GM21717 (cell line): Measurements from ENCODE around the gene ANAPC13.

Experiments
- ATAC-seq: cut with Tn5 transposase; IDR thresholded peaks from one replicate; pipeline ENCODE4 v1.9.1; 2021; ENCODE audit warnings: mild to moderate bottlenecking, moderate library complexity; ENCODE audit not compliant: unreplicated experiment

The ANAPC13 gene

DNA sequence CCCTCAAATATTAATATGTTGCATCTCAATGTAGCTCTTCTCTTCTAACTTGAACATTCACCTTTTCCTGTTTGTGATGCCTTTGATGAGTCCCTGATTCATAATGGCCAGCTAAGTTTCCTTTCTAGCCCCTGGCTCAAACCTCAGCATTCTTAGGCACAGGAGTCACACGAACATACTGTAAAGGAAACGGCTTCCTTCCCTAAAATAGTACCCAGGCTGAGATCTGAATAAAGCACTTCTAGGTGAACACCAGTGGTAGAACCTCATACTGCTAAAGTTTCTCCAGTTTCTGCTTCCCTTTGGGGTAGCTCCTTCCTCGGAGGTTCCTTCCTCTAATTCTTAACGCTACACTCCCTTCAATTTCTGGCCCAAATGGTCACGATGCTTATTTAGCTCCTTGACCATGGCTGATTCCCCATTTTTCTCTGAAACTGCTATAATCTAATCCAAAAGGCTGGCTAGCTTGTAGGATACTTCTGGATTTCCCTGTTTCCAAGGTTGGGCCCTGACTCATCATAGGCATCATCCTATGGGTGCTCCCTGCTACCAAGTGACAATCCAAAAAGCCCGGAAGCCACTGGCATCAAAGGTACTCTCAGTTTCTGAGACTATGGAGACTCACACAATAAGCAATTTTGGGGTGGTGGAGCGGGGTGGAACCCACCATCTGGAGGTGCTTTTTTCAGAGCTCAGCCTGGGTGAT is 2.4 kb downstream of the ANAPC13 start:
- ATAC-seq: no peak

DNA sequence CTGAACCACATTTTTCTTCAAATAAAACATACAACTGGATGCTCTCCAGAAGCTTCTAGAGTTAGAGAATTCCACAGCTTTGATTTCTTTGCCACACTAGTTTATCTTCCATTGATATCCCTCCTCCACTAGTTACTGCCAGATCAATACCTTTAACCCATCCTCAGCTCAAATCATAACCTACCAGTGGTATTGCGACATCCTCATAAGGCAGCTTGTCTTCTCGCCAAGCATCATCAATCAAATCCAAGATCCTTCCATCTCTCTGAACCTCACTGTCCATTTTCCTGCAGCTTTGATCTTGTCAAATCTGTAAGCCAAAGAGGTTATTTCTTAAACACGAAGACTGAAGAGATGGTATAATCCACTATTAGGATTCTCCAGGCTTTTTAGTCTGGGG is 3.2 kb downstream of the ANAPC13 start:
- ATAC-seq: no peak

GRCh38 chr3:134481166-134481565 is 4.6 kb downstream of the ANAPC13 start:
- ATAC-seq: no peak

DNA sequence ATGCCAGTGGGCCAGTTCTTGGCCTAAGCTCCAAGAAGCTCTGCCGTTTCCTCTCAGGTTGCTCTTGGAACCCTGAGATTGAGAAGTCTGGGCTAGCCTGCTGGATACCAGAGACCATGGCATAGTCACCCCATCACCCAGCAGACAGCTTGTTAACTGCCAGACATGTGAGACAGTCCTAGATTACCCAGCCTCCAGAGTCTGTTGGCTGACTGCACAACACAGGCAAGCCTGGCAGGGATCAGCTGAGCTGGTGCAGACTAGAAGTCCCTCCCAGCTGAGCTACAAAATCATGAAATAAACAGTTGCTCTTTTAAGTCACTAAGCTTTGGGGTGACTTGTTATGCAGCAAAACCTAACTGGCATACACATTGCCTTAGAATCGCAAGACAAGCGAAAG is 5.2 kb downstream of the ANAPC13 start:
- ATAC-seq: no peak

DNA sequence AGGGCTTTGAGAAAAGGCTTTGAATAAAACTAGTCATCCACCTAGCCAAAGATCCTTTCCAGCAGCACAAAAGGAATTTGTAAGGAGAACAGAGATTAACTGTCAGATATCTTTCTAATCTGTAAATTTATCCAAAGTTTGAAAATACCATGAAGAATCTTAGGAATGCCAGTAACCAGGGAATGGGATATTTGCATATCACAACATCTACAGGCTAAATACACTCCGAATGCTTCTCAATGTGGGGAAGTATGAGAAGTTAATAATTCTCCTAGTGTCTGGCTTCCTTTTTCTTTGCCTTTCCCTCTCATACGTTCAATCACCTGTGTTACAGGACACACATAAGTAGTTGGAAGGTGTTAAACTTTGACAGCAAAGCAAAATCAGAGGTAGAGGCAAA is 7.8 kb downstream of the ANAPC13 start:
- no peak for ATAC-seq

DNA sequence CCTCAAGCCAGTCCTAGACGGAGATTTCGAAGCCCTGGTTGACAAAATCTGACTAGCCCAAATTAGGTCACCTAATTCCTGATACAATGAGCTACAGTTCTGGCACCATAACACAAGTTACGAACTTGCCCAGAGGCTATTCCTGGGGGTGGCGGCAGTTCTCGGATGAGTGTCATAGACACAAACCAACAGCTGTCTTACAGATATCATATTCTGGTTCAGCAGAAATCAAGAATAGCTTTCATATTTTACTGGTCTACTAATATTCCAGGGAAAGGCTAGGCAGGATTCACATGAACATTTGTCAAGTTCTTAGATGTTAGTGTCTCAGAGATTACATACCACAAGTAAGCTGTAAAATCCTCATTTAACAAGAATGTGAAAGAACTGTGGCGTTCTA is 8.8 kb downstream of the ANAPC13 start:
- no peak for ATAC-seq

DNA sequence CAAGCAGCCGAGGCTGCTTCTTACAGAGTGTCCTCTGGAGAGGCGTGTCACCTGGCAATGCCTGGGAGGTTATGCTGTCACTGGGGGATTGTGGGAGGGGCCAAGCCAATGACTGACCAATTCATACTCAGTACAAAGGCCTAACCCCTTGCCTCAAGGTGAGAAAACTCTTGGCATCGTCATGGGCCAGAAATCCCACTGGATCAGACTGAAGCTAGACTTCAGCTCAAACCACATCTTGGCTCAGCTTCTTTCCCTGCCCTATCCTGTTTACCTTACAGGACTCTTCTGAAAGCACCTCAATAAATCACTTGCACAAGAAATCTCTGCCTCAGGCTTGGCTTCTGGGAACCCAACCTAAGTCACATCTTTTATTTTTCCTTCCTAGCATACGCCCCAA is 9.5 kb downstream of the ANAPC13 start:
- ATAC-seq: no peak

GRCh38 chr3:134474956-134475355 is 10.8 kb downstream of the ANAPC13 start:
- ATAC-seq: no peak

- no peak for ATAC-seq
Measured at GRCh38 chr3:134473868-134474546, 11.8 kb downstream of the ANAPC13 start.

GRCh38 chr3:134472831-134473230 is 13.0 kb downstream of the ANAPC13 start:
- no peak for ATAC-seq

GRCh38 chr3:134471521-134472193 is 14.1 kb downstream of the ANAPC13 start:
- ATAC-seq: no peak

DNA sequence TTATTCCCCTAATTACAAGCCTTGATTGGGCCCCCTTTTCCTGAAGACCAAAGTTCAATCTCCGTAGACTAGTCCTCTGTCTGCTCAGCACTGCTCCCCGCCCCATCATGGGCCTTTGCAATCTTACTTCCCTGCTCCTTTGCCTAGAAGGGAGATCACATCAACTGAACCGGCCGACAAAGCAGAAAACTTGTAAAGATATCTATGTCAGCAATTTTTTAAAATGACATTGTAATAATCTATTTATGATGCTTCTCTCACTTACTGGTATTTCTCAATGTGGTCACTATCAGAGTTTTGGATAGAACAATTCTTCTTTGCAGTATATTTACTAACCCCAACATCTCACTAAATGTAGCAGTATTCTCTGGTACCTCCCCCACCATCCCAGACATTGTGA is 17.3 kb downstream of the ANAPC13 start:
- no peak for ATAC-seq

DNA sequence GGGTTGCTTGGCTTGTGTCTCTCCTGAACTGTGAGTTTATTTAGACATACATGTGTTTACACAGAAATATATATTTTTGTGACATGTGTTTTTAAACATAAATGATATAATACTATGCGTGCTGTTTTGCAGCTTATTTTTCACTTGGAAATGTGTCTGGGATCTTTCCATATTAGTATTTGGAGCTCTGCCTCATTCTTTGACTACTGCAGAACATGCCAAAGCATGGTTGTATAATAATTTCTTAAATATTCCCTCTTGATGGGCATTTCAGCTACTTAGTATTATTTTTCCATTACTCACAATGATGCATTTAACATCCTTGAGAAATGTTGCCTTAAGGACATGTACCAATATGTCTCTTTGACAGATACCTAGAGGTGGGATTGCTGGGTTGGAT is 19.5 kb downstream of the ANAPC13 start:
- ATAC-seq: no peak

DNA sequence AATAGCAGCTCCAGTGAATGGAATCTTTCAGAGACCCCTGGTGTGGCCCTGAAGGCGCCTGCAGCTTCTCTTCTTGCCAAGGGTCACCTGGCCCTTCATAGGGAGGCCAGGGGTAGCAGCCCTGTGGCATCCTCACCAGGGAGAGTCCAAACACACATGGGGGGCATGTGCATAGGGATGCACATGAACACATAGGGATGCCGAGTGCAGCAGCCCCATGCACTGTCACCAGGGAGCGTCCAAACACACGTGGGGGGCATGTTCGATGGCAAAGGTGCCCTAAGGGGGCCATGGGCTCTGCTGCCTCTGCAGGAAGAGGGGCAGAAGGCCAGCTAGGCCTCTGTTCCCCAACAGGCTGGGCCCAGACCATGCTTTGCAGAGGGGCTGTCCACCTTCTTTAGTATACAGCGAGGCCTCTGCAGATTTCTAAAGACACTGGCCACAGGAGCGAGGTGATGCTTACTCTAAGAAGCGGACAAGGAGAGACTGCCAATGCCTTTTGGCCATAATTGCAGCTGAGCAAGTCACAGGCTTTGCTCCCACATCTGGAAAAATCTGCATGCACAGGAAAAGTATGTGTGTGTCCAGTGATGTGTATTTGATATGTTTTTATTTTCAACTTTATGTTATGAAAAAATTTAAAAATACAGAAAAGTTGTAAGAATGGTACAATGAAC is 21.0 kb downstream of the ANAPC13 start:
- ATAC-seq: no peak

- ATAC-seq: no peak
Measured at GRCh38 chr3:134464064-134464688, 21.6 kb downstream of the ANAPC13 start.

- ATAC-seq: no peak
Measured at GRCh38 chr3:134463676-134464063, 22.1 kb downstream of the ANAPC13 start.

- no peak for ATAC-seq
Measured at GRCh38 chr3:134462331-134462941, 23.3 kb downstream of the ANAPC13 start.

- ATAC-seq: no peak
Measured at GRCh38 chr3:134460965-134461364, 24.8 kb downstream of the ANAPC13 start.

- no peak for ATAC-seq
Measured at GRCh38 chr3:134459562-134459961, 26.2 kb downstream of the ANAPC13 start.

DNA sequence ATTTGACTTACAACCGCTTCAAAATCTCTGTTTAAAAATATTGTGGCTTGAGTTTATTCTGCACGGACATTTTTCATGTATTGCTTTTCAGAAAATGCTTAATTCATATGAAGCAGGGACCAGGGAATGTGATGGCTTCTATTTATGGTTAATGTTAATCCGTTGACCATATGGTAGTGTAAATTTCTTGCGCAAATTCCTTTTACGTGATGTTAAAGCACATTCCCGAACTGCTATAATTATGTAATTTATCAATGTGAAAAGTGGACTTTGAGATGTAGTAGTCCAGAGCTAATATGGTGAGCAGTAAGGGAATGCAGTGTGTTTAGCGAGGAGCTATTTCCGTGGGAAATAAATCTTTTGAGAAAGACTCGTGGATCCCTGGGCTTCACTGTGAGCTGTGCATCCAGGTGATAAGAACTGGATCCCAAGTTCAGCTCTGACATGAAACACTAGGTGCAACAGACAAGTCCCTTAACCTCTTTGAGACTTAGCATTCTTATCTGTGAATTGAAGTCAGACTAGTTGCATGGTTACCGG is 27.3 kb downstream of the ANAPC13 start:
- ATAC-seq: no peak
